GM12878 (cell line): Measurements from ENCODE around the gene RPS5. TPM values are rescaled to one million over a fixed set of nuclear protein-coding genes. Genes with fewer than 3 reads are reported as not detected.

ENCODE experiments used
- ATF7 ChIP-seq: fragments of 450-650 bp; IDR thresholded peaks from 2 replicates; pipeline ENCODE4 v1.6.1; 2016; ENCODE audit warnings: low read depth, mild to moderate bottlenecking
- CBFB ChIP-seq: IDR thresholded peaks from 2 replicates; pipeline ENCODE4 v1.6.1; 2016; ENCODE audit warnings: antibody characterized with exemption, low read depth
- CREB1 ChIP-seq: IDR thresholded peaks from 2 replicates; pipeline ENCODE4 v1.6.1; 2012; ENCODE audit warnings: low read depth, mild to moderate bottlenecking, inconsistent platforms
- E4F1 ChIP-seq: fragments of 450-650 bp; IDR thresholded peaks from 2 replicates; pipeline ENCODE4 v1.6.1; 2018; ENCODE audit warnings: borderline replicate concordance, mild to moderate bottlenecking; ENCODE audit not compliant: partially characterized antibody
- GABPA ChIP-seq: IDR thresholded peaks from 2 replicates; pipeline ENCODE4 v1.6.1; 2014; ENCODE audit warnings: antibody characterized with exemption, low read depth, mild to moderate bottlenecking, inconsistent platforms
- HCFC1 ChIP-seq: fragments of 150-350 bp; IDR thresholded peaks from 2 replicates; pipeline ENCODE4 v1.6.1; 2014; ENCODE audit warnings: low read length
- MLLT1 ChIP-seq: fragments of 450-650 bp; IDR thresholded peaks from 2 replicates; pipeline ENCODE4 v1.6.1; 2016; ENCODE audit warnings: mild to moderate bottlenecking
- NFYB ChIP-seq: IDR thresholded peaks from 2 replicates; pipeline ENCODE4 v1.6.1; 2011; ENCODE audit warnings: low read depth, mild to moderate bottlenecking, low read length, improper control_type of control experiment, moderate library complexity; ENCODE audit not compliant: insufficient read depth
- SP1 ChIP-seq: IDR thresholded peaks from one replicate; pipeline ENCODE4 v1.6.1; 2011; ENCODE audit warnings: low read depth, low read length
- WRNIP1 ChIP-seq: IDR thresholded peaks from 2 replicates; pipeline ENCODE4 v1.6.1; 2011; ENCODE audit warnings: low read depth, low read length, improper control_type of control experiment, borderline replicate concordance
- ZBTB33 ChIP-seq: fragments of 450-650 bp; IDR thresholded peaks from 2 replicates; pipeline ENCODE4 v1.6.1; 2017; ENCODE audit warnings: mild to moderate bottlenecking
- ZSCAN29 ChIP-seq: fragments of 450-650 bp; IDR thresholded peaks from 2 replicates; pipeline ENCODE4 v1.6.1; 2017; ENCODE audit warnings: mild to moderate bottlenecking, moderate library complexity
- polyA plus RNA-seq, 11 experiments: library from polyadenylated mRNA; depleted of rRNA in 4 of 11; unstranded in 6 of 11; stranded (reverse) in 5 of 11; fragments of >200 nt; fragmentation: Nextera tagmentation in 4 of 11; fragmentation: Illumina TruSeq in 1 of 11; extraction: Ambion mirVana in 4 of 11; extraction: Trizol in 1 of 11; gene quantifications; 1 replicate in 1 of 11; 2 replicates in 10 of 11; pipeline versions ENCODE4 v1.2.1 to v1.2.3, GENCODE V29; 2011 to 2016; ENCODE audit warnings: inconsistent platforms in 2 of 11, missing spikeins in 2 of 11, low read depth in 1 of 11
- total RNA-seq, 4 experiments: library from RNA; depleted of rRNA in 3 of 4; stranded (reverse); fragments of >200 nt in 3 of 4; fragmentation: Illumina TruSeq in 1 of 4; extraction: Trizol in 1 of 4; gene quantifications; 2 replicates each; pipeline versions ENCODE4 v1.2.1 to v1.2.3, GENCODE V29; 2013 to 2021
- TF ChIP-seq, protein P1 (sequence below): fragments of 450-650 bp; IDR thresholded peaks from 2 replicates; pipeline ENCODE4 v1.6.1; 2014; ENCODE audit warnings: mild to moderate bottlenecking
- TF ChIP-seq, protein P2 (sequence below): fragments of 450-650 bp; IDR thresholded peaks from 2 replicates; pipeline ENCODE4 v1.6.1; 2017; ENCODE audit warnings: antibody characterized with exemption, mild to moderate bottlenecking, moderate library complexity
- TF ChIP-seq, protein P3 (sequence below): IDR thresholded peaks from 2 replicates; pipeline ENCODE4 v1.6.1; 2012; ENCODE audit warnings: low read depth, low read length, improper control_type of control experiment

RPS5 gene
- total and polyA plus RNA-seq, 10 of the 15 experiments (the other 5 are each of a cell fraction or from before 2014, with no cell fraction given) = 1,284 to 3,652 (median 1,922) TPM

- TF ChIP-seq, protein P1, sequence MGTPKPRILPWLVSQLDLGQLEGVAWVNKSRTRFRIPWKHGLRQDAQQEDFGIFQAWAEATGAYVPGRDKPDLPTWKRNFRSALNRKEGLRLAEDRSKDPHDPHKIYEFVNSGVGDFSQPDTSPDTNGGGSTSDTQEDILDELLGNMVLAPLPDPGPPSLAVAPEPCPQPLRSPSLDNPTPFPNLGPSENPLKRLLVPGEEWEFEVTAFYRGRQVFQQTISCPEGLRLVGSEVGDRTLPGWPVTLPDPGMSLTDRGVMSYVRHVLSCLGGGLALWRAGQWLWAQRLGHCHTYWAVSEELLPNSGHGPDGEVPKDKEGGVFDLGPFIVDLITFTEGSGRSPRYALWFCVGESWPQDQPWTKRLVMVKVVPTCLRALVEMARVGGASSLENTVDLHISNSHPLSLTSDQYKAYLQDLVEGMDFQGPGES = peak; percentile 40; the same call in 1 of the 2 replicates
- TF ChIP-seq MLLT1 = peak; percentile 96
- peak; percentile 86 for TF ChIP-seq HCFC1
- peak; percentile 53 for TF ChIP-seq E4F1
- no peak for TF ChIP-seq ZBTB33
- TF ChIP-seq ZSCAN29 = no peak
- TF ChIP-seq CBFB = no peak
- 0 out of 2 replicates have a peak, but pooled peaks have one; percentile 82 for TF ChIP-seq WRNIP1
- TF ChIP-seq CREB1 = peak; percentile 98
- TF ChIP-seq, protein P2, sequence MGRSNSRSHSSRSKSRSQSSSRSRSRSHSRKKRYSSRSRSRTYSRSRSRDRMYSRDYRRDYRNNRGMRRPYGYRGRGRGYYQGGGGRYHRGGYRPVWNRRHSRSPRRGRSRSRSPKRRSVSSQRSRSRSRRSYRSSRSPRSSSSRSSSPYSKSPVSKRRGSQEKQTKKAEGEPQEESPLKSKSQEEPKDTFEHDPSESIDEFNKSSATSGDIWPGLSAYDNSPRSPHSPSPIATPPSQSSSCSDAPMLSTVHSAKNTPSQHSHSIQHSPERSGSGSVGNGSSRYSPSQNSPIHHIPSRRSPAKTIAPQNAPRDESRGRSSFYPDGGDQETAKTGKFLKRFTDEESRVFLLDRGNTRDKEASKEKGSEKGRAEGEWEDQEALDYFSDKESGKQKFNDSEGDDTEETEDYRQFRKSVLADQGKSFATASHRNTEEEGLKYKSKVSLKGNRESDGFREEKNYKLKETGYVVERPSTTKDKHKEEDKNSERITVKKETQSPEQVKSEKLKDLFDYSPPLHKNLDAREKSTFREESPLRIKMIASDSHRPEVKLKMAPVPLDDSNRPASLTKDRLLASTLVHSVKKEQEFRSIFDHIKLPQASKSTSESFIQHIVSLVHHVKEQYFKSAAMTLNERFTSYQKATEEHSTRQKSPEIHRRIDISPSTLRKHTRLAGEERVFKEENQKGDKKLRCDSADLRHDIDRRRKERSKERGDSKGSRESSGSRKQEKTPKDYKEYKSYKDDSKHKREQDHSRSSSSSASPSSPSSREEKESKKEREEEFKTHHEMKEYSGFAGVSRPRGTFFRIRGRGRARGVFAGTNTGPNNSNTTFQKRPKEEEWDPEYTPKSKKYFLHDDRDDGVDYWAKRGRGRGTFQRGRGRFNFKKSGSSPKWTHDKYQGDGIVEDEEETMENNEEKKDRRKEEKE = no peak
- TF ChIP-seq ATF7 = peak; percentile 51; the same call in 1 of the 2 replicates
- peak; percentile 89 for TF ChIP-seq NFYB
- peak; percentile 91 for TF ChIP-seq GABPA
- TF ChIP-seq SP1 = peak; percentile 57
- TF ChIP-seq, protein P3, sequence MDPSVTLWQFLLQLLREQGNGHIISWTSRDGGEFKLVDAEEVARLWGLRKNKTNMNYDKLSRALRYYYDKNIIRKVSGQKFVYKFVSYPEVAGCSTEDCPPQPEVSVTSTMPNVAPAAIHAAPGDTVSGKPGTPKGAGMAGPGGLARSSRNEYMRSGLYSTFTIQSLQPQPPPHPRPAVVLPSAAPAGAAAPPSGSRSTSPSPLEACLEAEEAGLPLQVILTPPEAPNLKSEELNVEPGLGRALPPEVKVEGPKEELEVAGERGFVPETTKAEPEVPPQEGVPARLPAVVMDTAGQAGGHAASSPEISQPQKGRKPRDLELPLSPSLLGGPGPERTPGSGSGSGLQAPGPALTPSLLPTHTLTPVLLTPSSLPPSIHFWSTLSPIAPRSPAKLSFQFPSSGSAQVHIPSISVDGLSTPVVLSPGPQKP = peak; percentile 63
Measured at GRCh38 chr19:58439576-58440554, 52.8 kb downstream of the RPS5 start, which contains the start of gene ZNF132 (continued).
